ENCODE measurements around the gene TRPV5. TPM values are rescaled to one million over a fixed set of nuclear protein-coding genes. Genes with fewer than 3 reads are reported as not detected.

Gene TRPV5
- total RNA-seq, 1 donor from 2014 or later, result not detected

GRCh38 chr7:142878315-142878714, 55.2 kb downstream of the TRPV5 start:
- H3K4me3 ChIP-seq (ENCODE audit: low read depth, low read length), result no peak overlapping the region
- no peak for TF ChIP-seq CTCF (conservative IDR thresholded peaks at IDR 0.05; ENCODE audit: low read depth, low read length)
- DNase-seq (ENCODE audit: low read depth), result no peak

- H3K4me3 ChIP-seq (ENCODE audit: low read depth, low read length), result no peak overlapping the region
- no peak for DNase-seq (ENCODE audit: low read depth)
- no peak for TF ChIP-seq CTCF (conservative IDR thresholded peaks at IDR 0.05; ENCODE audit: low read depth, low read length)
Observed at GRCh38 chr7:142876991-142877910, 56.3 kb downstream of the TRPV5 start.

- H3K4me3 ChIP-seq (ENCODE audit: low read depth, low read length), result no peak overlapping the region
- no peak for DNase-seq (ENCODE audit: low read depth)
- TF ChIP-seq CTCF (conservative IDR thresholded peaks at IDR 0.05; ENCODE audit: low read depth, low read length), result no peak
Observed at GRCh38 chr7:142876236-142876960, 57.1 kb downstream of the TRPV5 start.

GRCh38 chr7:142875456-142875855, 58.1 kb downstream of the TRPV5 start:
- TF ChIP-seq CTCF (conservative IDR thresholded peaks at IDR 0.05; ENCODE audit: low read depth, low read length), result no peak
- H3K4me3 ChIP-seq (ENCODE audit: low read depth, low read length), result no peak overlapping the region
- DNase-seq (ENCODE audit: low read depth), result no peak

- no peak for DNase-seq (ENCODE audit: low read depth)
- no peak for TF ChIP-seq CTCF (conservative IDR thresholded peaks at IDR 0.05; ENCODE audit: low read depth, low read length)
- no peak overlapping the region for H3K4me3 ChIP-seq (ENCODE audit: low read depth, low read length)
Observed at GRCh38 chr7:142874837-142875236, 58.7 kb downstream of the TRPV5 start.

- no peak overlapping the region for H3K4me3 ChIP-seq (ENCODE audit: low read depth, low read length)
- no peak for TF ChIP-seq CTCF (conservative IDR thresholded peaks at IDR 0.05; ENCODE audit: low read depth, low read length)
- no peak for DNase-seq (ENCODE audit: low read depth)
Observed at GRCh38 chr7:142874409-142874808, 59.1 kb downstream of the TRPV5 start.
